H1 (cell line): Measurements from ENCODE around the gene PTPRF. TPM values are rescaled to one million over a fixed set of nuclear protein-coding genes. Genes with fewer than 3 reads are reported as not detected.
A peak's percentile ranks its signal among the peaks of the same experiment; 100 is the strongest.

ENCODE experiments used
- CBX5 ChIP-seq: fragments of 300-800, 300-1000 bp; sonication (generic); IDR thresholded peaks from 2 replicates; pipeline ENCODE4 v1.7.1; 2016; ENCODE audit warnings: antibody characterized with exemption, low read length, low read depth
- CTBP2 ChIP-seq: IDR thresholded peaks from 2 replicates; pipeline ENCODE4 v1.7.0; 2011; ENCODE audit warnings: borderline replicate concordance, mild to moderate bottlenecking, moderate library complexity, mixed read lengths, low read length; ENCODE audit not compliant: insufficient read depth, insufficient read length
- GABPA ChIP-seq: IDR thresholded peaks from 2 replicates; pipeline ENCODE4 v1.6.1; 2011; ENCODE audit warnings: mild to moderate bottlenecking, low read length, moderate library complexity, borderline replicate concordance; ENCODE audit not compliant: insufficient read depth
- RNF2 ChIP-seq: fragments of 200-900, 300-1000 bp; sonication (generic); IDR thresholded peaks from 2 replicates; pipeline ENCODE4 v1.7.1; 2016; ENCODE audit warnings: borderline replicate concordance, low read depth, mild to moderate bottlenecking, antibody characterized with exemption, low read length; ENCODE audit not compliant: poor library complexity, severe bottlenecking; ENCODE audit errors: missing control alignments
- SIN3A ChIP-seq, 2 experiments: IDR thresholded peaks in 1 of 2; conservative IDR thresholded peaks in 1 of 2; 2 replicates each; pipeline ENCODE4 v1.6.1; 2011 to 2012; ENCODE audit warnings: low read length in 2 of 2, improper control_type of control experiment in 1 of 2, low read depth in 1 of 2, mild to moderate bottlenecking in 1 of 2
- TBP ChIP-seq: IDR thresholded peaks from 2 replicates; pipeline ENCODE4 v1.6.1; 2011; ENCODE audit warnings: low read depth, low read length, improper control_type of control experiment
- YY1 ChIP-seq: IDR thresholded peaks from 2 replicates; pipeline ENCODE4 v1.6.1; 2011; ENCODE audit warnings: low read depth, mild to moderate bottlenecking, low read length
- polyA plus RNA-seq, 7 experiments: library from polyadenylated mRNA; depleted of rRNA in 3 of 7; stranded (reverse) in 5 of 7; unstranded in 2 of 7; fragments of >200 nt in 5 of 7; fragments of 200-250 nt in 2 of 7; gene quantifications; 1 replicate in 5 of 7; 2 replicates in 1 of 7; 4 replicates in 1 of 7; pipeline versions ENCODE4 v1.2.1 to v1.2.3, GENCODE V29; 2011 to 2013; ENCODE audit warnings: missing spikeins in 2 of 7, mixed read lengths in 2 of 7
- total RNA-seq: library from RNA; stranded (reverse); fragmentation: NEBNext Ultra II Directional; extraction: Animal tissue kit (Norgen Biotek cat#: 25700); gene quantifications from 2 replicates; pipeline ENCODE4 v1.2.1, GENCODE V29; 2021
- TF ChIP-seq, protein P1 (sequence below): fragments of 300-600 bp; sonication (generic); IDR thresholded peaks from 2 replicates; pipeline ENCODE4 v1.7.1; 2012; ENCODE audit warnings: low read length, moderate library complexity, mild to moderate bottlenecking, inconsistent platforms; ENCODE audit not compliant: insufficient replicate concordance

PTPRF gene
- total and polyA plus RNA-seq, 2 of the 8 experiments (the other 6 are each of a cell fraction or from before 2014, with no cell fraction given), result 136 to 231 TPM

DNA sequence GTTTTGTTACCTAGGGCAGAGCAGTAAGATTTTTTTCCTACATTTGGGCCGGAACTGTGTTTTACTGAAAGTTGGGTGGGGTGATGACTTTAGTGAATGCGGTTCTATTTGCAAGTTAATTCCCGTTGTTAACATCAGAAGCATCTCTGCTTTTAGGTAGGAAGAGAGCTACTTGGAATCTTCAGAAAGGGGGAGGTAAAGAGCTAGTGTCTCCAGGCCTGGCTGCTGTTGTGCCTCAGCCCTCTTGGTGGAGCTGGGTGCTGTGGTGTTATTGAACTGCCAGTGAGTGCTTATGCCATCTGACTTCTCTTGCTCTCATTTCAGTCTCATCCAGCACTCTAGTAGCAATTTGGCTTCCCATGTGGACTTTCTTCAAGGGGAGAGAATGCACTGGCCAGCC, 122.7 kb downstream of the PTPRF start (continued):
- TF ChIP-seq, protein P1, sequence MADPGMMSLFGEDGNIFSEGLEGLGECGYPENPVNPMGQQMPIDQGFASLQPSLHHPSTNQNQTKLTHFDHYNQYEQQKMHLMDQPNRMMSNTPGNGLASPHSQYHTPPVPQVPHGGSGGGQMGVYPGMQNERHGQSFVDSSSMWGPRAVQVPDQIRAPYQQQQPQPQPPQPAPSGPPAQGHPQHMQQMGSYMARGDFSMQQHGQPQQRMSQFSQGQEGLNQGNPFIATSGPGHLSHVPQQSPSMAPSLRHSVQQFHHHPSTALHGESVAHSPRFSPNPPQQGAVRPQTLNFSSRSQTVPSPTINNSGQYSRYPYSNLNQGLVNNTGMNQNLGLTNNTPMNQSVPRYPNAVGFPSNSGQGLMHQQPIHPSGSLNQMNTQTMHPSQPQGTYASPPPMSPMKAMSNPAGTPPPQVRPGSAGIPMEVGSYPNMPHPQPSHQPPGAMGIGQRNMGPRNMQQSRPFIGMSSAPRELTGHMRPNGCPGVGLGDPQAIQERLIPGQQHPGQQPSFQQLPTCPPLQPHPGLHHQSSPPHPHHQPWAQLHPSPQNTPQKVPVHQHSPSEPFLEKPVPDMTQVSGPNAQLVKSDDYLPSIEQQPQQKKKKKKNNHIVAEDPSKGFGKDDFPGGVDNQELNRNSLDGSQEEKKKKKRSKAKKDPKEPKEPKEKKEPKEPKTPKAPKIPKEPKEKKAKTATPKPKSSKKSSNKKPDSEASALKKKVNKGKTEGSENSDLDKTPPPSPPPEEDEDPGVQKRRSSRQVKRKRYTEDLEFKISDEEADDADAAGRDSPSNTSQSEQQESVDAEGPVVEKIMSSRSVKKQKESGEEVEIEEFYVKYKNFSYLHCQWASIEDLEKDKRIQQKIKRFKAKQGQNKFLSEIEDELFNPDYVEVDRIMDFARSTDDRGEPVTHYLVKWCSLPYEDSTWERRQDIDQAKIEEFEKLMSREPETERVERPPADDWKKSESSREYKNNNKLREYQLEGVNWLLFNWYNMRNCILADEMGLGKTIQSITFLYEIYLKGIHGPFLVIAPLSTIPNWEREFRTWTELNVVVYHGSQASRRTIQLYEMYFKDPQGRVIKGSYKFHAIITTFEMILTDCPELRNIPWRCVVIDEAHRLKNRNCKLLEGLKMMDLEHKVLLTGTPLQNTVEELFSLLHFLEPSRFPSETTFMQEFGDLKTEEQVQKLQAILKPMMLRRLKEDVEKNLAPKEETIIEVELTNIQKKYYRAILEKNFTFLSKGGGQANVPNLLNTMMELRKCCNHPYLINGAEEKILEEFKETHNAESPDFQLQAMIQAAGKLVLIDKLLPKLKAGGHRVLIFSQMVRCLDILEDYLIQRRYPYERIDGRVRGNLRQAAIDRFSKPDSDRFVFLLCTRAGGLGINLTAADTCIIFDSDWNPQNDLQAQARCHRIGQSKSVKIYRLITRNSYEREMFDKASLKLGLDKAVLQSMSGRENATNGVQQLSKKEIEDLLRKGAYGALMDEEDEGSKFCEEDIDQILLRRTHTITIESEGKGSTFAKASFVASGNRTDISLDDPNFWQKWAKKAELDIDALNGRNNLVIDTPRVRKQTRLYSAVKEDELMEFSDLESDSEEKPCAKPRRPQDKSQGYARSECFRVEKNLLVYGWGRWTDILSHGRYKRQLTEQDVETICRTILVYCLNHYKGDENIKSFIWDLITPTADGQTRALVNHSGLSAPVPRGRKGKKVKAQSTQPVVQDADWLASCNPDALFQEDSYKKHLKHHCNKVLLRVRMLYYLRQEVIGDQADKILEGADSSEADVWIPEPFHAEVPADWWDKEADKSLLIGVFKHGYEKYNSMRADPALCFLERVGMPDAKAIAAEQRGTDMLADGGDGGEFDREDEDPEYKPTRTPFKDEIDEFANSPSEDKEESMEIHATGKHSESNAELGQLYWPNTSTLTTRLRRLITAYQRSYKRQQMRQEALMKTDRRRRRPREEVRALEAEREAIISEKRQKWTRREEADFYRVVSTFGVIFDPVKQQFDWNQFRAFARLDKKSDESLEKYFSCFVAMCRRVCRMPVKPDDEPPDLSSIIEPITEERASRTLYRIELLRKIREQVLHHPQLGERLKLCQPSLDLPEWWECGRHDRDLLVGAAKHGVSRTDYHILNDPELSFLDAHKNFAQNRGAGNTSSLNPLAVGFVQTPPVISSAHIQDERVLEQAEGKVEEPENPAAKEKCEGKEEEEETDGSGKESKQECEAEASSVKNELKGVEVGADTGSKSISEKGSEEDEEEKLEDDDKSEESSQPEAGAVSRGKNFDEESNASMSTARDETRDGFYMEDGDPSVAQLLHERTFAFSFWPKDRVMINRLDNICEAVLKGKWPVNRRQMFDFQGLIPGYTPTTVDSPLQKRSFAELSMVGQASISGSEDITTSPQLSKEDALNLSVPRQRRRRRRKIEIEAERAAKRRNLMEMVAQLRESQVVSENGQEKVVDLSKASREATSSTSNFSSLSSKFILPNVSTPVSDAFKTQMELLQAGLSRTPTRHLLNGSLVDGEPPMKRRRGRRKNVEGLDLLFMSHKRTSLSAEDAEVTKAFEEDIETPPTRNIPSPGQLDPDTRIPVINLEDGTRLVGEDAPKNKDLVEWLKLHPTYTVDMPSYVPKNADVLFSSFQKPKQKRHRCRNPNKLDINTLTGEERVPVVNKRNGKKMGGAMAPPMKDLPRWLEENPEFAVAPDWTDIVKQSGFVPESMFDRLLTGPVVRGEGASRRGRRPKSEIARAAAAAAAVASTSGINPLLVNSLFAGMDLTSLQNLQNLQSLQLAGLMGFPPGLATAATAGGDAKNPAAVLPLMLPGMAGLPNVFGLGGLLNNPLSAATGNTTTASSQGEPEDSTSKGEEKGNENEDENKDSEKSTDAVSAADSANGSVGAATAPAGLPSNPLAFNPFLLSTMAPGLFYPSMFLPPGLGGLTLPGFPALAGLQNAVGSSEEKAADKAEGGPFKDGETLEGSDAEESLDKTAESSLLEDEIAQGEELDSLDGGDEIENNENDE, result peak; percentile 62
- TF ChIP-seq GABPA, result no peak
- TF ChIP-seq RNF2, result no peak
- 0 out of 2 replicates have a peak, but pooled peaks have one; percentile 29 for TF ChIP-seq YY1
- TF ChIP-seq CTBP2, result no peak
- no peak for TF ChIP-seq CBX5
- 0 out of 2 replicates have a peak, but pooled peaks have one; percentile 18 for TF ChIP-seq TBP
- no peak for TF ChIP-seq SIN3A (conservative IDR thresholded peaks at IDR 0.05 in 1 of 2, IDR thresholded peaks at IDR 0.05 in 1 of 2; ENCODE audit: low read depth in 1 of 2, low read length in 2 of 2)
